Thoracic aorta (tissue), 2 donors: ENCODE measurements around the gene AUTS2. TPM values are rescaled to one million over a fixed set of nuclear protein-coding genes. Genes with fewer than 3 reads are reported as not detected.
A peak's percentile ranks its signal among the peaks of the same experiment; 100 is the strongest.

ENCODE experiments used
- ATAC-seq: fragments of 150-250 bp; one replicate; pipeline ENCODE4 v1.8.0; 2017; ENCODE audit warnings: low read depth; ENCODE audit not compliant: insufficient number of reproducible peaks, low FRiP score
- DNase-seq: peaks from one replicate; pipeline ENCODE4 v3.0.0-alpha.2; 2020; ENCODE audit warnings: low spot score
- H3K27ac ChIP-seq, 2 donors: fragments of 200-600 bp; sonication (generic); 1 replicate in 1 of 2; 2 replicates in 1 of 2; pipeline ENCODE4 v1.5.1; 2016; ENCODE audit warnings: mild to moderate bottlenecking in 2 of 2, moderate library complexity in 2 of 2
- H3K27me3 ChIP-seq: fragments of 200-600 bp; sonication (generic); replicated peaks from 2 replicates; pipeline ENCODE4 v1.6.0; 2016; ENCODE audit warnings: mild to moderate bottlenecking; ENCODE audit not compliant: insufficient read depth
- H3K36me3 ChIP-seq: fragments of 200-600 bp; sonication (generic); one replicate; pipeline ENCODE4 v1.5.1; 2016
- H3K4me1 ChIP-seq, 2 donors: fragments of 200-600 bp; sonication (generic); 1 replicate in 1 of 2; 2 replicates in 1 of 2; pipeline versions ENCODE4 v1.5.1 to v1.6.0; 2016; ENCODE audit warnings: low read depth in 2 of 2, mild to moderate bottlenecking in 1 of 2; ENCODE audit not compliant: control insufficient read depth in 1 of 2
- H3K4me3 ChIP-seq: fragments of 200-600 bp; sonication (generic); 2 replicates; pipeline ENCODE4 v1.5.1; 2016; ENCODE audit warnings: mild to moderate bottlenecking
- H3K9me3 ChIP-seq: fragments of 200-600 bp; sonication (generic); 2 replicates; pipeline ENCODE4 v1.5.1; 2016
- total RNA-seq, 2 donors: library from RNA; depleted of rRNA; stranded (reverse); fragments of >200 nt; gene quantifications; one replicate each; pipeline versions ENCODE4 v1.1.0 to v1.2.3, GENCODE V29; 2016
- TF ChIP-seq, protein P1 (sequence below): fragments of 200-600 bp; sonication (generic); IDR thresholded peaks from one replicate; pipeline ENCODE4 v1.5.1; 2019; ENCODE audit warnings: antibody characterized with exemption

AUTS2 gene
- total RNA-seq, 2 donors from 2014 or later = 49.4 to 101 TPM

DNA sequence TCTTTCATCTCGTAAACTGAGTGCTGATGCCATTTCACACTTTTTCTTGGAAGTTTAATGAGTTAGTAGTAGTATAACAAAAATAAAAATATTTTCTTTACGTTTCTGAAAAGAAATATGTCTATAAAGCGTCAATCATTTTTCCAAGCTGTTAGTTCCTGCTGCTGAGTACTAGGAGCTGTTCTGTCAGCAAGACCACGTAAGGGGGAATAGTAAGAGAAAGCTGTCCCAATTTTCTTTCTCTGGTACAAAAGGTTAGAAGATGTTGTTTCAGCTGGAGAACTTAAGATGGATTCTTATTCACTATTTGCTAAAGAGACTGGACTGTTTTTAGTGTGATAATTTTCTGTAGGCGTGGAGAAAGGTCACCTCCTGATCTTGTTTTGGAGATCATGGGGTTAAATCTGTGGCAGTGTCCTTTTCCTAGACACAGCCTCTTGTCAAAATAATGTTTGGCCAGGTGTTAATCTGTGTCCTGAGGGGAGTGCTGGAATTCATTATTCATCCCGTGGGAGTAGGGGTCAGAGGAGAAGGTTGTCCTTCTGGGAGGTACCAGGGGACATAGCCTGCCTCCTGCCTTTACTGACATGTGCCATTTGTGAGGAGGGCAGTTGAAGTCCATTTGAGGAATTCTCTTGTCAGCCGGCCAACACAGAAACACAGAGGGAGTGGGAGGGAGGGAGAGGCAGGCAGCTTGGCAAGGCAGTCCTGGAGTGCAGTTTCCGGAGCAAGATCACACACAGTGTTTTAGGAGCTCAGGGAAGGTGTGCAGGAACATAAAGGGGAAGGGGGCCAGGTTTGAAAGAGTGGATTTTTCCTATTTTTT is 368.7 kb downstream of the AUTS2 start:
- H3K27ac ChIP-seq = no peak overlapping the region
- no peaks in the 10 kb centered on the region for H3K27me3 ChIP-seq
- peak overlapping the region; percentile 23 for H3K4me3 ChIP-seq
- H3K9me3 ChIP-seq = no peaks in the 10 kb centered on the region
- TF ChIP-seq, protein P1, sequence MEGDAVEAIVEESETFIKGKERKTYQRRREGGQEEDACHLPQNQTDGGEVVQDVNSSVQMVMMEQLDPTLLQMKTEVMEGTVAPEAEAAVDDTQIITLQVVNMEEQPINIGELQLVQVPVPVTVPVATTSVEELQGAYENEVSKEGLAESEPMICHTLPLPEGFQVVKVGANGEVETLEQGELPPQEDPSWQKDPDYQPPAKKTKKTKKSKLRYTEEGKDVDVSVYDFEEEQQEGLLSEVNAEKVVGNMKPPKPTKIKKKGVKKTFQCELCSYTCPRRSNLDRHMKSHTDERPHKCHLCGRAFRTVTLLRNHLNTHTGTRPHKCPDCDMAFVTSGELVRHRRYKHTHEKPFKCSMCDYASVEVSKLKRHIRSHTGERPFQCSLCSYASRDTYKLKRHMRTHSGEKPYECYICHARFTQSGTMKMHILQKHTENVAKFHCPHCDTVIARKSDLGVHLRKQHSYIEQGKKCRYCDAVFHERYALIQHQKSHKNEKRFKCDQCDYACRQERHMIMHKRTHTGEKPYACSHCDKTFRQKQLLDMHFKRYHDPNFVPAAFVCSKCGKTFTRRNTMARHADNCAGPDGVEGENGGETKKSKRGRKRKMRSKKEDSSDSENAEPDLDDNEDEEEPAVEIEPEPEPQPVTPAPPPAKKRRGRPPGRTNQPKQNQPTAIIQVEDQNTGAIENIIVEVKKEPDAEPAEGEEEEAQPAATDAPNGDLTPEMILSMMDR = no peak
- ATAC-seq (no peak), DNase-seq (peak; percentile 7)
- H3K4me1 ChIP-seq = peaks cover 13 to 29% of the 10 kb centered on the region in 2 donors
- H3K36me3 ChIP-seq = no peaks in the 10 kb centered on the region

DNA sequence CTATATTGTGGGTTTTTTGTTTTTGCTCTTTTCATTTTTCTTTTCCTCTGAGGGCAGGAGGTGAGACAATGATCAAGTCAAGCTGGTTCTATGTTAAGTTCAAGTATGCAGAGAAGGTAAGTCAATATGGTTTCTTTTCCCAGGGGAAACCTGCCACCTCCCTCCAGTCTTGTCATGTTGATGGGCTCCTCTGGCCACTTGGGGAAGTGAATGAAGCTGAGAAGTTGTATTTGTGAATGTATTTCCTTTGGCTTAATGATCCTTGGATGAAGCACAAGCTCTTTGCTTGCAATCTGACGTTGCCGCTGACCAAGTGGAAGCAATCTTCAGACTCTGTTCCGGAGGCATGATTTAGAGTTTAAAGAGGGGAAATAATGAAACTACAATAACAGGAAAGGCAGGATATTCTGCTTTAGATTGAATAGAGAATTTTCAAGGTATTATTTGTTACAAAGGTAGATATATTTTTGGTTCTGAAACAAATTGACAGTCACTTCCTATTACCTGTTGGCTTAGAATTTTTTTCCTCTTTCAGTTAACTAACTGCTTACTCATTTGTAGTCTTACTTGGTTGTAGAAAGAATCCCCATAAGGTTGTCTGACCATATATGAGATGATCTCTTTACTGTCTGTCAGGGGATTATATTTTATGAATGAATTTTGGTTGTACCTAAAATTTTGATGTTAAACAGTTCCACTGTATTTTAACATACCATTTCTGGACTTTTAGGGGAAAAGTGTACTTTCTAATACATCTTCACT is 369.6 kb downstream of the AUTS2 start:
- TF ChIP-seq, protein P1 = no peak
- no peak overlapping the region for H3K27ac ChIP-seq
- peaks cover 4 to 20% of the 10 kb centered on the region in 2 donors for H3K4me1 ChIP-seq
- ATAC-seq (no peak), DNase-seq (no peak)
- H3K36me3 ChIP-seq = no peaks in the 10 kb centered on the region
- peak overlapping the region; percentile 23 for H3K4me3 ChIP-seq
- H3K27me3 ChIP-seq = no peaks in the 10 kb centered on the region
- no peaks in the 10 kb centered on the region for H3K9me3 ChIP-seq

DNA sequence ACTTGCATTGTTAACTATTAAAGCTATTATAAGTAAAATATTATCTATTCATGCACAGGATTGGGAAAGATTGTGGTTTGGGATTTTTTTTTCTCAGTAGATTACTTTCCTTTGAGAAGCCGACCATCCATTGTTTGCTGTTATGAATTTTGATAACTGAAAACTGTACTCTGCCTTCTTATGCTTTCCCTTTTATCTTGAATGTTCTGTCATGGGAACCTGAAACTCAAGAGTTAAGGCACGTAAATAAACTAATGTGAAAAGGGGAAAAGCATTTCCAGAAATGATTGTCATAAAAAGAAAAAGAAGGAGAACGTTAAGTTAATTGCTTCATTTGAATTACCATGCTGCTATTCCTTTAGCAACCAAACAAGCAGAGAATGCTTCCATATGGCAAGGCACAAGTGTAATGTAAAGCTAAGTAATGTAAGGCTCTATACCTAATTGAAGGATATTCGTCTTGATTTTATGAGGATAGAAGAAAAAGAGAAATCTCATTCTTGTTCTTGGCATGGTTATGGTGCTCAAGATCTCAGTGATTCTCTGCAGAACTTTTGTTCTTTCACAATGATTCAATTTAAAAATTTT is 370.8 kb downstream of the AUTS2 start:
- H3K27ac ChIP-seq = no peak overlapping the region
- no peaks in the 10 kb centered on the region for H3K36me3 ChIP-seq
- TF ChIP-seq, protein P1 = no peak
- DNase-seq (no peak), ATAC-seq (no peak)
- H3K4me1 ChIP-seq = peaks cover 0 to 16% of the 10 kb centered on the region in 2 donors
- no peaks in the 10 kb centered on the region for H3K9me3 ChIP-seq
- H3K4me3 ChIP-seq = no peak overlapping the region
- H3K27me3 ChIP-seq = no peaks in the 10 kb centered on the region

DNA sequence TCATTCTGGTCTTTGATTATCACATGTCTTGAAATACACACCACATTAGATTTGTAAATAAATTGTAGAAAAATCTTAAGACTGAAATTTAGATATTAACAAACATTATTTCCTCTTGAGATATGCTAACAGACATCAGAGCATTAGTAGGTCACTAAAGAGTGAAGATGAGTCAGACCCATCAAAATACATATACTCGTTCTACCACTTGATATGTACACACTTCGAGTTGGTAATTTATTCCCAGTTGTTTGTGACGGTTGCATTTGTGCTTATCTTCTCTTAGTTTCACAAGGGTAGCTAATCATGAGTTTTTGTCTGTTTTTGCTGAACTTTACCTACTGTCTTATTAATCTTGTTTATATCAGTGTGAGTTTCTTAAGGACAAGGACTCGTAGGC is 383.4 kb downstream of the AUTS2 start:
- Histone ChIP-seq H3K27ac (no peak overlapping the region), H3K36me3 (no peaks in the 10 kb centered on the region), H3K4me1 (peaks cover 0 to 11% of the 10 kb centered on the region in 2 donors), H3K9me3 (peaks cover 4% of the 10 kb centered on the region), H3K27me3 (no peaks in the 10 kb centered on the region), H3K4me3 (no peak overlapping the region)
- DNase-seq = no peak
- no peak for ATAC-seq
- TF ChIP-seq, protein P1 = no peak

DNA sequence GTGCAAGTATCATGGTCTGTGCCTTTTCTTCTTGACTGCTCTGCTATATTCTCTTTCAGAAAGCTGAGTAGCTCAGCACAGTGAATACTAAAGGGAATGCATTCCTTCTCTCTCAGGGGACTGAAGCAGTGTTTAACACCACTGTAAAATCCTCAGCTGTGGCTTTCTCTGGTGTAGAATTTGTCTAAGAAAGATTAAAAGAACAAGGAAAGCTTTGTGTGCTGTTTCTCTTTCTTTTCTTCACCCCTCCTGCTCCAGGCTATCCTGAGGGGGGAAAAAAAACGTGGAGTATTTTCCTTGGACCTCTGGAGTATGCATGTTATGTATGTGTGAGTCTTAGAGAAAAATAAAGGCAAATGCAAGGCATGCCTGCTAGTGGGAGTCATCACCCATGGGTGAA is 383.9 kb downstream of the AUTS2 start:
- Histone ChIP-seq H3K36me3 (no peaks in the 10 kb centered on the region), H3K4me3 (no peak overlapping the region), H3K27ac (no peak overlapping the region), H3K27me3 (no peaks in the 10 kb centered on the region), H3K4me1 (peaks cover 0 to 11% of the 10 kb centered on the region in 2 donors), H3K9me3 (peaks cover 1% of the 10 kb centered on the region)
- TF ChIP-seq, protein P1 = no peak
- ATAC-seq (no peak), DNase-seq (no peak)
